DND-41 (cell line): ENCODE results near the gene INPP5K.

ENCODE experiments used
- ATAC-seq: fragments of 200-7000 bp; cut with Tn5 transposase; 3 replicates; pipeline ENCODE4 v1.9.1; 2021; ENCODE audit warnings: low read depth; ENCODE audit not compliant: insufficient read depth
- DNase-seq: peaks from one replicate; pipeline ENCODE4 v3.0.0-alpha.2; 2020
- H2AFZ ChIP-seq: 2 replicates; pipeline ENCODE4 v1.6.0; 2012; ENCODE audit warnings: low read depth, low read length
- H3K27ac ChIP-seq: 2 replicates; pipeline ENCODE4 v1.5.1; 2012; ENCODE audit warnings: low read length, inconsistent platforms
- H3K27me3 ChIP-seq: fragments of 200-600 bp; sonication (generic); 2 replicates; pipeline ENCODE4 v1.6.0; 2012; ENCODE audit warnings: low read length, mild to moderate bottlenecking, inconsistent platforms; ENCODE audit not compliant: insufficient read depth, poor library complexity
- H3K36me3 ChIP-seq: 2 replicates; pipeline ENCODE4 v1.5.1; 2012; ENCODE audit warnings: low read length, inconsistent platforms; ENCODE audit not compliant: insufficient read depth
- H3K4me1 ChIP-seq: 2 replicates; pipeline ENCODE4 v1.5.1; 2012; ENCODE audit warnings: mild to moderate bottlenecking, low read length; ENCODE audit not compliant: insufficient read depth
- H3K4me2 ChIP-seq: 2 replicates; pipeline ENCODE4 v1.6.0; 2012; ENCODE audit warnings: mild to moderate bottlenecking, moderate library complexity, low read length, inconsistent platforms; ENCODE audit not compliant: insufficient read depth
- H3K4me3 ChIP-seq, 2 experiments: fragments of 200-600 bp in 1 of 2; shearing (Covaris generic) in 1 of 2; 2 replicates each; pipeline ENCODE4 v1.5.1; 2012 to 2016; ENCODE audit warnings: inconsistent platforms in 2 of 2, low read length in 2 of 2, mild to moderate bottlenecking in 2 of 2, low read depth in 1 of 2, moderate library complexity in 1 of 2
- H3K79me2 ChIP-seq: 2 replicates; pipeline ENCODE4 v1.6.0; 2012; ENCODE audit warnings: low read length, inconsistent platforms; ENCODE audit not compliant: insufficient read depth
- H3K9ac ChIP-seq: 2 replicates; pipeline ENCODE4 v1.6.0; 2012; ENCODE audit warnings: low read depth, mild to moderate bottlenecking, inconsistent platforms, low read length, moderate library complexity
- H3K9me3 ChIP-seq: 2 replicates; pipeline ENCODE4 v1.5.1; 2012; ENCODE audit warnings: low read length, moderate library complexity, mild to moderate bottlenecking, inconsistent platforms; ENCODE audit not compliant: insufficient read depth, severe bottlenecking
- H4K20me1 ChIP-seq: 2 replicates; pipeline ENCODE4 v1.6.0; 2012; ENCODE audit warnings: low read length; ENCODE audit not compliant: insufficient read depth
- CTCF ChIP-seq: IDR thresholded peaks from 2 replicates; pipeline ENCODE4 v1.5.1; 2012; ENCODE audit warnings: borderline replicate concordance, low read length, moderate library complexity, mild to moderate bottlenecking; ENCODE audit not compliant: poor library complexity, severe bottlenecking; ENCODE audit errors: extremely low read depth
- EZH2 ChIP-seq: IDR thresholded peaks from 3 replicates; pipeline ENCODE4 v1.6.1; 2012; ENCODE audit warnings: borderline replicate concordance, low read depth, mild to moderate bottlenecking, moderate library complexity, low read length, inconsistent platforms; ENCODE audit not compliant: severe bottlenecking

Gene INPP5K

GRCh38 chr17:1557355-1558095, 41.1 kb upstream of the INPP5K start:
- Histone ChIP-seq H3K9ac (no peak overlapping the region), H3K79me2 (peaks cover 99% of the 10 kb centered on the region), H3K27me3 (no peaks in the 10 kb centered on the region), H3K27ac (peak overlapping the region; percentile 30; the same call in 1 of the 2 replicates), H3K4me1 (peaks cover 35% of the 10 kb centered on the region), H3K4me2 (no peak overlapping the region), H3K9me3 (no peaks in the 10 kb centered on the region), H3K36me3 (peaks cover 76% of the 10 kb centered on the region), H3K4me3 (no peak overlapping the region), H4K20me1 (peaks cover 76% of the 10 kb centered on the region), H2AFZ (no peak overlapping the region)
- TF ChIP-seq CTCF (no peak), EZH2 (no peak)
- DNase-seq: no peak
- ATAC-seq: no peak

DNA sequence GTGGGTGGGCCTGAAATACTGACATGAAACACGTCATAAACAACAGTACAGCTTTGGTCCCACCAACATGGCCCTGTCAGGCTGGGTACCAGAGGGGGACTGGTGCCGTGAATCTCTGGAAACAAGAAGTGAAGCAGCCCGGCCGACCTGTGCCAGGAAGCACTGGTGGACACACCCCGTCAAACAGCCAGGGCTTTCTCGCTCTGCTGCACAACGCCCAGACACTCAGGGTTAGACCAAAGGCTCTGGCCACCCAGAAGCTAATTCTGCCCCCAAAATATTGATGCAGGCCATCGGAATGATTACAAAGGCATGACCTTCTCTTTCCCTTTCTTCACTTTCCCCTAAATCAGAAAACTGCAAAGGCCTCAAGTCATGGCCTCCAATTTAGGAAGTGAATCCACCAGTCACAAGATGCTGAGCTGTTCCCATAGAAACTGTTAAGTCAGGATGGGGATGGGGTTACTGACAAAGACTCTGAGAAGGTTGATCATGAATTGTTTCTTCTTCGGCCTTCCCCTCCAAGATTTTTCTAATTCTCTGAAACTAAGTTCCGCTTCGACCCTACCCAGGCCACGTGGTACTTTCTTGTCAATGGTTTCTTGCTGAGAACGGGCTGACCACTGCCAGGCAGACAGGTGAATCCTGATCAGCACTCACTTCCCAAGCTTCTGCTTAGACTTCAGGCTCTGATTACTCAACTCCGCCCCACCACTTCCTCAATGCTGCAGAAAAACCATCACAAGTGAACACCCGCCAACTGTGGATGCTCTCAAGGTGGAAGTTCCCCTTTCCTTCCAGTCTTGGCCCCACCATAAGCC, 39.4 kb upstream of the INPP5K start:
- no peak overlapping the region for H2AFZ ChIP-seq
- no peaks in the 10 kb centered on the region for H3K27me3 ChIP-seq
- no peaks in the 10 kb centered on the region for H3K9me3 ChIP-seq
- H3K27ac ChIP-seq: peak overlapping the region; percentile 21
- H3K79me2 ChIP-seq: peaks cover 95% of the 10 kb centered on the region
- H3K36me3 ChIP-seq: peaks cover 92% of the 10 kb centered on the region
- H4K20me1 ChIP-seq: peaks cover 68% of the 10 kb centered on the region
- ATAC-seq (no peak), DNase-seq (no peak)
- peaks cover 28% of the 10 kb centered on the region for H3K4me1 ChIP-seq
- no peak overlapping the region for H3K4me2 ChIP-seq
- TF ChIP-seq CTCF (no peak), EZH2 (no peak)
- no peak overlapping the region for H3K9ac ChIP-seq
- H3K4me3 ChIP-seq: no peak overlapping the region

- H3K36me3 ChIP-seq: peaks cover 92% of the 10 kb centered on the region
- peaks cover 18% of the 10 kb centered on the region for H3K4me1 ChIP-seq
- H3K27ac ChIP-seq: peak overlapping the region; percentile 45
- H2AFZ ChIP-seq: no peak overlapping the region
- H3K27me3 ChIP-seq: no peaks in the 10 kb centered on the region
- no peak overlapping the region for H3K9ac ChIP-seq
- DNase-seq: no peak
- H3K4me2 ChIP-seq: no peak overlapping the region
- no peak for TF ChIP-seq CTCF
- TF ChIP-seq EZH2: no peak
- no peak overlapping the region for H3K4me3 ChIP-seq
- H3K79me2 ChIP-seq: peaks cover 90% of the 10 kb centered on the region
- H4K20me1 ChIP-seq: peaks cover 64% of the 10 kb centered on the region
- H3K9me3 ChIP-seq: no peaks in the 10 kb centered on the region
- no peak for ATAC-seq
These were observed 38.5 kb upstream of the INPP5K start for GRCh38 chr17:1554751-1555540.
